HEK293T (cell line): Measurements from ENCODE around the gene TRAPPC12.
"Not testable (repeated sequence)": the region's sequence is repeated elsewhere in the genome, so short reads cannot be mapped to it uniquely, and the experiment has no call there.

Experiments
- CTCF ChIA-PET: fragments of 350-600 bp; formaldehyde crosslinking; extraction: SDS; loops from one replicate; lab custom pipeline; 2021; ENCODE audit warnings: antibody characterized with exemption, inconsistent platforms; lab: Yijun Ruan, JAX
- POLR2A ChIA-PET: fragments of 350-600 bp; formaldehyde crosslinking; extraction: SDS; loops from one replicate; lab custom pipeline; 2020; ENCODE audit warnings: antibody characterized with exemption, inconsistent platforms; lab: Yijun Ruan, JAX
- DNase-seq: peaks from one replicate; pipeline ENCODE4 v3.0.0; 2012; ENCODE audit warnings: mixed read lengths; ENCODE audit errors: extremely low spot score
- ARNT ChIP-seq: fragments of 450-650 bp; IDR thresholded peaks from 2 replicates; pipeline ENCODE4 v1.6.1; 2017; ENCODE audit warnings: mild to moderate bottlenecking
- BHLHE40 ChIP-seq: fragments of 450-650 bp; IDR thresholded peaks from 2 replicates; pipeline ENCODE4 v1.6.1; 2016; ENCODE audit warnings: mild to moderate bottlenecking, moderate library complexity, borderline replicate concordance
- CTBP1 ChIP-seq: fragments of 450-650 bp; IDR thresholded peaks from 2 replicates; pipeline ENCODE4 v1.6.1; 2016; ENCODE audit warnings: borderline replicate concordance
- ELF4 ChIP-seq: fragments of 450-650 bp; IDR thresholded peaks from 2 replicates; pipeline ENCODE4 v1.6.1; 2017; ENCODE audit warnings: antibody characterized with exemption
- FOXA1 ChIP-seq: fragments of 450-650 bp; IDR thresholded peaks from 2 replicates; pipeline ENCODE4 v1.6.1; 2016; ENCODE audit warnings: mild to moderate bottlenecking
- FOXK2 ChIP-seq: fragments of 450-650 bp; IDR thresholded peaks from 2 replicates; pipeline ENCODE4 v1.6.1; 2016; ENCODE audit warnings: mild to moderate bottlenecking
- FOXM1 ChIP-seq: fragments of 450-650 bp; IDR thresholded peaks from 2 replicates; pipeline ENCODE4 v1.6.1; 2017; ENCODE audit warnings: mild to moderate bottlenecking, borderline replicate concordance
- HDGF ChIP-seq: fragments of 450-650 bp; IDR thresholded peaks from 2 replicates; pipeline ENCODE4 v1.6.1; 2017; ENCODE audit warnings: antibody characterized with exemption, borderline replicate concordance
- L3MBTL2 ChIP-seq: fragments of 450-650 bp; conservative IDR thresholded peaks from 2 replicates; pipeline ENCODE4 v1.6.1; 2016; ENCODE audit warnings: mild to moderate bottlenecking
- LEF1 ChIP-seq: fragments of 450-650 bp; IDR thresholded peaks from 2 replicates; pipeline ENCODE4 v1.6.1; 2017; ENCODE audit warnings: mild to moderate bottlenecking, borderline replicate concordance
- NFRKB ChIP-seq: fragments of 450-650 bp; IDR thresholded peaks from 2 replicates; pipeline ENCODE4 v1.6.1; 2016; ENCODE audit warnings: mild to moderate bottlenecking, moderate library complexity
- SP1 ChIP-seq: fragments of 450-650 bp; IDR thresholded peaks from 2 replicates; pipeline ENCODE4 v1.6.1; 2017
- SUZ12 ChIP-seq: fragments of 450-650 bp; IDR thresholded peaks from 2 replicates; pipeline ENCODE4 v1.6.1; 2016; ENCODE audit warnings: mild to moderate bottlenecking
- TARDBP ChIP-seq: fragments of 450-650 bp; IDR thresholded peaks from 2 replicates; pipeline ENCODE4 v1.6.1; 2016
- ZNF384 ChIP-seq: fragments of 450-650 bp; IDR thresholded peaks from 2 replicates; pipeline ENCODE4 v1.6.1; 2016
- TF ChIP-seq, protein P1 (sequence below): fragments of 450-650 bp; IDR thresholded peaks from 2 replicates; pipeline ENCODE4 v1.6.1; 2016

Gene TRAPPC12

DNA sequence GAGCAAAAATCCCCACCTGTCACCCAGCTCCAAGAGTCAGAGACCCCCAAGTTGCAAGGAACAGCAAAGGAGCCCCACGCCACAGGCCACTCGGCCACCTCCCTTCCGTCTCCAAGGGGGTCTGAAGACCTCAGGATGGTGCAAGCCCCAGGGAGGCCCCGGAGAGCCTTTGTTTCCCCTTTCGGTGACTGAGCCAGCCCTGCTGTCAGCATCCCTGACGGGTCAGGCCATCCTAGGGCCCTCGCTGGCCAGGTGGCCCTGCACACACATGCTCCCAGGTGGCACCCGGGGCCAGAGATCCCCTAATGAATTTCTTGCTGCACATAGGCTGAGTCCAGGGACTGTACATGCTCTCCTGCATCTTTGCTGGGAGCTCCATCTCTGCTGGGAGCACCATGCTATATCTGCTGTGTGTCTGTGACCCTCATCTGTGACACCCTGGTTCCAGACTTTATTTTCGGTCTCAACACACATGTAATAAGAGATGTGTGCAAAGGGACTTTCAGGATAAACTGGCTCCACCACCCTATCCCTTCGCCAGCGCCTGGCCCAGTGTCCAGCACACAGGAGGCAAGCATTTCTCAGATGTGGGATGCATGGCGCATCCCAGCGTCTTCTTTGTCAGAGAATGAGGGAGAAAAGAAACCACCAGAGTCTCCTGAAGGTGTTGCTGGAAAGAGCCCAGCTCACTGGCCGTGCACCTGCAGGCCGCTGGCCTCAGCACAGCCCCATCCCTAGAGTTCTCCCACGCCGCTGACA lies 112.4 kb downstream of the TRAPPC12 start:
- ChIA-PET POLR2A (no interaction called here), CTCF (no interaction called here)
- TF ChIP-seq SP1 (no peak), CTBP1 (no peak), LEF1 (no peak), HDGF (no peak)
- TF ChIP-seq, protein P1, sequence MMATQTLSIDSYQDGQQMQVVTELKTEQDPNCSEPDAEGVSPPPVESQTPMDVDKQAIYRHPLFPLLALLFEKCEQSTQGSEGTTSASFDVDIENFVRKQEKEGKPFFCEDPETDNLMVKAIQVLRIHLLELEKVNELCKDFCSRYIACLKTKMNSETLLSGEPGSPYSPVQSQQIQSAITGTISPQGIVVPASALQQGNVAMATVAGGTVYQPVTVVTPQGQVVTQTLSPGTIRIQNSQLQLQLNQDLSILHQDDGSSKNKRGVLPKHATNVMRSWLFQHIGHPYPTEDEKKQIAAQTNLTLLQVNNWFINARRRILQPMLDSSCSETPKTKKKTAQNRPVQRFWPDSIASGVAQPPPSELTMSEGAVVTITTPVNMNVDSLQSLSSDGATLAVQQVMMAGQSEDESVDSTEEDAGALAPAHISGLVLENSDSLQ, result no peak
- DNase-seq, result no peak

DNA sequence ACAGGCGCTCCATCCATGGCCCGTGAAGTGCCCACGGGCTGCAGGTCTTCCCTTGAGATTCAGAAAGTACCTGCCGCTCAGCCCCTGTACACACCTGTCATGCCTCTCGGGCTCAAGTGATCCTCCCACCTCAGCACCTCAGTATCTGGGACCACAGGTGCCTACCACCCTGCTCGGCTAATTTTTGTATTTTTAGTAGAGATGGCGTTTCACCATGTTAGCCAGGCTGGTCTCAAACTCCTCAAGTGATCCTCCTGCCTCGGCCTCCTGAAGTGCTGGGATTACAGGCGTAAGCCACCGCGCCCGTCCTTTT lies 112.9 kb downstream of the TRAPPC12 start:
- POLR2A ChIA-PET, DNase-seq, CTCF ChIA-PET: not testable (repeated sequence)

DNA sequence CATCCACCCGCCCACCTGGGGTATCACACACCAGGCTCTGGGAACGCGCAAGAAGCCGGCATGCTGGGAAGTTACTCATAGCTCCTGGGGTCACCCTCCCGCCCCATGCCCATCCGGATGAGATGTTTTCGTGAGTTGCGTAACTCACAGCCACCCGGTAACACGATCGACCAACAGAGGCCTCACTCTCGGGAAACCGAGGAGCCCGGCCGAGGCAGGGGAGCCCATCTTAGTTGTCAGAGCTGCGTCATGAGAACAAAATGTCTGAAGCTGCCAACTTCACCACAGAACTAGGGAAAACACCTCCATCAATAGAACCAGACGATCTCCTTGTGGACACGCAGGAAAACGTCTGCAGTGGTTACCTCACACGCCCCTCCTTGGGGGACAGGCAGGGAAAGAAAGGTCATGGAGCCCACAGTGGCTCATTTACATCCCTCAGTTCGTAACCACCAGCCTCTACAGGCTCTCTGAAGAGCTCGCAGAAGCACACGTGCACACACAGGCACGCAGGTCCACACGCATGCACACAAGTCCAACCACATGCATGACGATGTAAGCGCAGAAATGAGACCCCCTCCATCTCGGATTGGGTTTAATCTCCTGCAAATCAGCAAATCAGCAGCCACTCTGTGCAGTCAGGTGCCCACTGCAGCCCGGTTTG lies 113.6 kb downstream of the TRAPPC12 start:
- ChIA-PET POLR2A (no interaction called here), CTCF (no interaction called here)

DNA sequence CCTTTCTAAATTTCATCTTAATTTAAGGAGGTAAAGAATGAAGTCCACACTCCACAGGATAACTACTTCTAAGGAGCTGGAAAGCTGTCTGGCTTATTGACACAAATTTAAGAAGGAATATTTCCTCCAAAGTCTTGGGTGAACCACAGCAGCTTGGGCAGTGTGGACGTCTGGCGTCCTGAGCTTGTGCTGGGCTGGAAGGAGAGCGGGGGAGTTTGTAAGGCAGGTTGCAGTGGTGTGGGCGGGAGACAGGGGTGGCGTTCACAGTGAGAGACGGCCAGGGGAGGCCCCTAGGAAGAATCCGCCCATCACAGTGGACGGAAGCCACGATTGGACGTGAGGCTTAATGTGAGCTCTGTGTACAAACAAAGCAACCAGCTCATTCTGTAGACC lies 114.1 kb downstream of the TRAPPC12 start:
- peak; percentile 27 for DNase-seq
- TF ChIP-seq L3MBTL2, result no peak
- no peak for TF ChIP-seq TARDBP
- TF ChIP-seq SP1, result no peak
- no peak for TF ChIP-seq HDGF
- no peak for TF ChIP-seq LEF1
- TF ChIP-seq, protein P1, result no peak
- TF ChIP-seq CTBP1, result no peak
- no peak for TF ChIP-seq FOXK2
- no peak for TF ChIP-seq BHLHE40
- no peak for TF ChIP-seq NFRKB
- TF ChIP-seq ELF4, result no peak
- no peak for TF ChIP-seq ZNF384
- no peak for TF ChIP-seq ARNT
- TF ChIP-seq FOXA1, result no peak
- POLR2A ChIA-PET, result no interaction called here
- CTCF ChIA-PET, result interaction anchor here (0.7 to 0.8 kb wide), 2 partner anchors 70 to 193 kb away, joined by 3 read pairs; no protein-coding TSS in a partner anchor

More for the DNA sequence above, 113.6 kb downstream of the TRAPPC12 start:
- TF ChIP-seq ARNT, result no peak
- TF ChIP-seq BHLHE40, result no peak
- DNase-seq, result no peak

DNA sequence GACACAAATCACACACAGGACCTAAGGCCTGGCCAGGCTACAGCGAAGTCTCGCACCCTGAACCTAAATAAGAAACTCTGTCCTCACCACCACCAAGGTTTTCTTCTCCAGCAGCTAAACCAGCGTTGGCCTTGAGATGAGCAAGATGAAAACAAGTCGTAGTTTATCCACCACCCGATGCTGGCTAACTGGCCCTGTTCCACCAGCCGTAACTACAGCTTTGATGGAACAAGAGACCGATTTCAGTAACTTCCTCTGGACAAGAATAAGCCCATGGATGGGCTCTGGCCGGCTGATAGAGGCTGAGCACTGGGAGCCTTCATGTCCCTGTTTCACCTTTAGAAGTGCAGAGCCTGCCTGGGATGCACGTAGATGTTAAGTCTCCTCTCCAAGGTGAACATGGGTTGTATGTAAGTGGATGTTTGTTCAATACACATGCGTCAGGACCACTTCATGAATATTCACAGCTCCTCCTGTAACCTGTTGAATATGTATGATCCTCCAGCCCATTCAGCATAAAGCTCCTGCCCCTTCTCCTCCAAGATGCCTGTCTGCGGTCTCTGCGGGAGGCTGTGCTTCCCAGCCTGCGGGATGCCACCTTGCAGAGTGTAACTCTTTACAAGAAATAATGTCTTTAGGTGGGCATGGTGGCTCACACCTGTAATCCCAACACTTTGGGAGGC lies 115.6 kb downstream of the TRAPPC12 start:
- TF ChIP-seq NFRKB (no peak), FOXM1 (no peak), SUZ12 (no peak), BHLHE40 (no peak), CTBP1 (no peak), ELF4 (no peak), FOXA1 (no peak), ARNT (no peak), FOXK2 (no peak), LEF1 (no peak), ZNF384 (no peak), SP1 (no peak), HDGF (no peak), L3MBTL2 (no peak), TARDBP (no peak)
- TF ChIP-seq, protein P1, result no peak
- POLR2A ChIA-PET, result no interaction called here
- CTCF ChIA-PET, result no interaction called here
- DNase-seq, result no peak

DNA sequence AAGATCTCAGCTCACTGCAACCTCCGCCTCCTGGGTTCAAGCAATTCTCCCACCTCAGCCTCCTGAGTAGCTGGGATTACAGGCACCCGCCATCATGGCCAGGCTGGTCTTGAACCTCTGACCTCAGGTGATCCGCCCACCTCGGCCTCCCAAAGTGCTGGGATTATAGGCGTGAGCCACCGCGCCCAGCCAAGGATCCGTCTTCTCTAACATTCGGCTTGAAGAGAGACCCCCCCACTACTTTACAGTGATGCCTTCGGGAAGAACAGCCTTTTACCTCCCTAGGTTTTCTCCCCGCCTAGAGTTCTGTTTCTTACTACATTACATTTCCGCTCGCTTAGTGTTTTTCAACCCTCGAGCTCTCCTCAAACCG lies 117.2 kb downstream of the TRAPPC12 start:
- CTCF ChIA-PET, result interaction anchor here (0.7 kb wide), 1 partner anchor 124 kb away, joined by 3 read pairs; no protein-coding TSS in a partner anchor
- POLR2A ChIA-PET, DNase-seq: not testable (repeated sequence)
